Endothelial cell of umbilical vein (primary cell): ENCODE data around the gene CAMK2G. TPM values are rescaled to one million over a fixed set of nuclear protein-coding genes. Genes with fewer than 3 reads are reported as not detected.

ENCODE experiments used
- BruUV-seq: library from RNA; stranded (reverse); fragments of 400-500 nt; replicated peaks from 2 replicates; lab custom pipeline; 2021; lab: Mats Ljungman, UMichigan
- CTCF ChIA-PET: fragments of 300-600, 350-600 bp; sonication (Branson Sonifier 250); formaldehyde crosslinking; loops from one replicate; lab custom pipeline; 2021; ENCODE audit warnings: antibody characterized with exemption, inconsistent platforms; lab: Charles Lee
- POLR2A ChIA-PET: fragments of 300-600, 350-600 bp; sonication (Branson Sonifier 250); formaldehyde crosslinking; loops from one replicate; lab custom pipeline; 2021; ENCODE audit warnings: antibody characterized with exemption, inconsistent platforms; lab: Charles Lee
- DNase-seq: peaks from one replicate; pipeline ENCODE4 v3.0.0-alpha.2; 2011; ENCODE audit warnings: low read depth, low spot score
- FAIRE-seq: peaks from 2 replicates; lab custom pipeline; 2011; peaks lifted over from hg19 to GRCh38; lab: Jason Lieb, UNC
- H2AFZ ChIP-seq: 2 replicates; pipeline ENCODE4 v1.6.0; 2012; ENCODE audit warnings: low read depth, low read length, control low read depth, inconsistent platforms
- H3K27ac ChIP-seq: 2 replicates; pipeline ENCODE4 v1.5.1; 2011; ENCODE audit warnings: low read depth, mild to moderate bottlenecking, control low read depth, low read length, moderate library complexity; ENCODE audit not compliant: insufficient read depth
- H3K27me3 ChIP-seq, 2 experiments: 2 replicates each; pipeline versions ENCODE4 v1.6.0 to v1.6.1; 2011; ENCODE audit warnings: low read length in 2 of 2, mixed read lengths in 1 of 2; ENCODE audit not compliant: control insufficient read depth in 2 of 2, insufficient read depth in 2 of 2
- H3K36me3 ChIP-seq, 2 experiments: 2 replicates in 1 of 2; 3 replicates in 1 of 2; pipeline ENCODE4 v1.5.1; 2011; ENCODE audit warnings: low read length in 2 of 2, mild to moderate bottlenecking in 1 of 2, moderate library complexity in 1 of 2; ENCODE audit not compliant: control insufficient read depth in 2 of 2, insufficient read depth in 2 of 2; ENCODE audit errors: extremely low read depth in 1 of 2
- H3K4me1 ChIP-seq: 3 replicates; pipeline ENCODE4 v1.5.1; 2011; ENCODE audit warnings: mild to moderate bottlenecking, low read length; ENCODE audit not compliant: control insufficient read depth, insufficient read depth; ENCODE audit errors: extremely low read depth
- H3K4me2 ChIP-seq: 2 replicates; pipeline ENCODE4 v1.6.1; 2011; ENCODE audit warnings: low read length, control low read depth, mixed read lengths; ENCODE audit not compliant: insufficient read depth
- H3K4me3 ChIP-seq, 3 experiments: fragments of 200-600 bp in 1 of 3; sonication (generic), shearing (Covaris generic) in 1 of 3; replicated peaks in 1 of 3; 2 replicates each; pipeline ENCODE4 v1.5.1; 2011 to 2016; ENCODE audit warnings: control low read depth in 3 of 3, low read length in 3 of 3, mild to moderate bottlenecking in 2 of 3, inconsistent platforms in 1 of 3, low read depth in 1 of 3, moderate library complexity in 1 of 3; ENCODE audit not compliant: insufficient read depth in 1 of 3
- H3K79me2 ChIP-seq: 2 replicates; pipeline ENCODE4 v1.6.0; 2012; ENCODE audit warnings: low read length, inconsistent platforms; ENCODE audit not compliant: control insufficient read depth, insufficient read depth
- H3K9ac ChIP-seq: replicated peaks from 2 replicates; pipeline ENCODE3; 2011; ENCODE audit warnings: low read length, control low read depth; ENCODE audit not compliant: insufficient read depth; ENCODE audit errors: extremely low read depth
- H3K9me1 ChIP-seq: replicated peaks from 3 replicates; pipeline ENCODE4 v1.6.0; 2011; ENCODE audit warnings: mild to moderate bottlenecking, low read length; ENCODE audit not compliant: control insufficient read depth, insufficient read depth; ENCODE audit errors: extremely low read depth
- H3K9me3 ChIP-seq: replicated peaks from 2 replicates; pipeline ENCODE4 v1.5.1; 2012; ENCODE audit warnings: low read length, inconsistent platforms; ENCODE audit not compliant: control insufficient read depth, insufficient read depth
- H4K20me1 ChIP-seq: replicated peaks from 2 replicates; pipeline ENCODE3; 2011; ENCODE audit warnings: mild to moderate bottlenecking, low read length; ENCODE audit not compliant: control insufficient read depth, insufficient read depth; ENCODE audit errors: extremely low read depth
- CTCF ChIP-seq, 2 donors: IDR thresholded peaks; 1 replicate in 1 of 2; 2 replicates in 1 of 2; pipeline ENCODE4 v1.5.1; 2011; ENCODE audit warnings: low read length in 2 of 2, mild to moderate bottlenecking in 2 of 2, moderate library complexity in 2 of 2, control low read depth in 1 of 2, inconsistent platforms in 1 of 2, low read depth in 1 of 2; ENCODE audit not compliant: insufficient read depth in 1 of 2; ENCODE audit errors: extremely low read depth in 1 of 2
- EZH2 ChIP-seq: IDR thresholded peaks from 2 replicates; pipeline ENCODE4 v1.6.1; 2012; ENCODE audit warnings: borderline replicate concordance, low read depth, mild to moderate bottlenecking, moderate library complexity, low read length, inconsistent platforms; ENCODE audit not compliant: severe bottlenecking
- FOS ChIP-seq: IDR thresholded peaks from 2 replicates; pipeline ENCODE4 v1.6.1; 2011; ENCODE audit warnings: mild to moderate bottlenecking, low read length, moderate library complexity, borderline replicate concordance; ENCODE audit not compliant: insufficient read depth
- GATA2 ChIP-seq: IDR thresholded peaks from 2 replicates; pipeline ENCODE4 v1.7.0; 2011; ENCODE audit warnings: low read depth, mild to moderate bottlenecking, moderate library complexity, mixed read lengths, low read length; ENCODE audit not compliant: insufficient read length, insufficient read depth
- JUN ChIP-seq: IDR thresholded peaks from 2 replicates; pipeline ENCODE4 v1.6.1; 2011; ENCODE audit warnings: borderline replicate concordance, low read depth; ENCODE audit not compliant: insufficient read length, insufficient read depth
- MAX ChIP-seq: IDR thresholded peaks from 2 replicates; pipeline ENCODE4 v1.6.1; 2011; ENCODE audit not compliant: insufficient read depth, insufficient read length
- MYC ChIP-seq: IDR thresholded peaks from one replicate; pipeline ENCODE4 v1.6.1; 2011; ENCODE audit warnings: mild to moderate bottlenecking, low read depth, low read length
- POLR2AphosphoS5 ChIP-seq: IDR thresholded peaks from 2 replicates; pipeline ENCODE4 v1.6.1; 2012; ENCODE audit warnings: low read depth, mild to moderate bottlenecking, control low read depth, low read length, moderate library complexity; ENCODE audit not compliant: insufficient read depth
- dilution Hi-C: fragments of 300-500 bp; cut with MboI; formaldehyde crosslinking; loops from one replicate; pipeline ENCODE4 v1.15.0; 2019; ENCODE audit warnings: low sequenced_read_pairs; ENCODE audit not compliant: extremely low pct_ligation_motif_present
- intact Hi-C: fragments of 100-400 bp; cut with micrococcal nuclease; formaldehyde crosslinking; loops from one replicate; pipeline ENCODE4 v1.10.0; 2022
- polyA plus RNA-seq, 4 experiments: library from polyadenylated mRNA; depleted of rRNA in 3 of 4; stranded (reverse) in 3 of 4; unstranded in 1 of 4; fragments of >200 nt; gene quantifications; 2 replicates each; pipeline versions ENCODE4 v1.2.1 to v1.2.3, GENCODE V29; 2011 to 2012; ENCODE audit warnings: missing spikeins in 1 of 4
- total RNA-seq: library from RNA; stranded (reverse); gene quantifications from 2 replicates; pipeline ENCODE4 v1.2.3, GENCODE V29; 2021

Gene CAMK2G
- total and polyA plus RNA-seq, 2 donors (not counting 3 experiments of a cell fraction or from before 2014, with no cell fraction given), result 27.2 to 33.6 TPM

DNA sequence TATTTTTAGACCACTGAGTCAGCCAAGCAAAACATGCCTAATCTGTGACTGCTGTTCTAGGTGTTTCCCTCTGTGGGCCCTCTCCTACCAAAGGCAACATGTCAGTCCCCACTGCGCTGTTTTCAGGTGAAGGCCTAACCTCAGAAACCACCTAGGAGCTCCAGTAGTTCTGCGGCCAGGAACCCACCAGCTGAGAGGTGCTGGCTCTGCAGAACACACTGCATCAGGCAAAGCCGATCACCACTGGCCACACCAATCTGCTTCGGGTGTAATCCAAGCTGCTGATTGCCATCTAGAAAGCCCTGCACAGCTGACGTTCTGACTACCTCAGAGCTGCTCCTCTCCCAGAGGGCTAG, 14.9 kb downstream of the CAMK2G start:
- ChIA-PET CTCF (interaction anchor here (0.7 to 1.3 kb wide), 5 partner anchors 10 to 97 kb away, joined by 3 read pairs; no protein-coding TSS in a partner anchor), POLR2A (no interaction called here)
- TF ChIP-seq JUN (no peak), CTCF (IDR thresholded peaks at IDR 0.05; ENCODE audit: extremely low read depth in 1 of 2, insufficient read depth in 1 of 2, low read depth in 1 of 2, low read length in 2 of 2) (no peak), EZH2 (no peak), MYC (no peak), GATA2 (no peak), FOS (no peak), MAX (no peak), POLR2AphosphoS5 (no peak)
- no TSS peak for BruUV-seq
- no peak for DNase-seq
- H3K9me1 ChIP-seq, result no peaks in the 10 kb centered on the region
- no peak overlapping the region for H3K9ac ChIP-seq
- no peak overlapping the region for H3K27ac ChIP-seq
- H2AFZ ChIP-seq, result no peak overlapping the region
- dilution Hi-C loops, result no loop called here
- peaks cover 6 to 22% of the 10 kb centered on the region in 2 experiments for H3K36me3 ChIP-seq
- no peak overlapping the region for H3K4me3 ChIP-seq
- no peak for FAIRE-seq
- H3K4me1 ChIP-seq, result no peaks in the 10 kb centered on the region
- no peaks in the 10 kb centered on the region for H3K79me2 ChIP-seq
- H3K9me3 ChIP-seq, result no peaks in the 10 kb centered on the region
- no peak overlapping the region for H3K4me2 ChIP-seq
- intact Hi-C loops, result no loop called here
- H3K27me3 ChIP-seq, result no peaks in the 10 kb centered on the region
- H4K20me1 ChIP-seq, result no peaks in the 10 kb centered on the region
